Fibroblast of lung (primary cell): ENCODE results near the gene UBL7. TPM values are rescaled to one million over a fixed set of nuclear protein-coding genes. Genes with fewer than 3 reads are reported as not detected.
A peak's percentile ranks its signal among the peaks of the same experiment; 100 is the strongest.

Experiments used
- DNase-seq, 2 donors: peaks; one replicate each; pipeline versions ENCODE4 v3.0.0 to v3.0.0-alpha.2; 2010; ENCODE audit warnings: low read depth in 2 of 2
- H2AFZ ChIP-seq: 2 replicates; pipeline ENCODE4 v1.5.1; 2012; ENCODE audit warnings: low read length, control low read depth, inconsistent platforms
- H3K27ac ChIP-seq: 2 replicates; pipeline ENCODE4 v1.5.1; 2011; ENCODE audit warnings: low read length, control low read depth; ENCODE audit not compliant: insufficient read depth
- H3K27me3 ChIP-seq: 2 replicates; pipeline ENCODE4 v1.5.1; 2011; ENCODE audit warnings: mild to moderate bottlenecking, low read length; ENCODE audit not compliant: control insufficient read depth, insufficient read depth
- H3K36me3 ChIP-seq: 2 replicates; pipeline ENCODE4 v1.5.1; 2011; ENCODE audit warnings: low read length; ENCODE audit not compliant: control insufficient read depth, insufficient read depth
- H3K4me1 ChIP-seq: 2 replicates; pipeline ENCODE4 v1.5.1; 2011; ENCODE audit warnings: low read length; ENCODE audit not compliant: control insufficient read depth, insufficient read depth; ENCODE audit errors: extremely low read depth
- H3K4me2 ChIP-seq: 2 replicates; pipeline ENCODE4 v1.5.1; 2011; ENCODE audit warnings: low read length, control low read depth; ENCODE audit not compliant: insufficient read depth; ENCODE audit errors: extremely low read depth
- H3K4me3 ChIP-seq, 4 experiments: fragments of 200-600 bp in 1 of 4; sonication (generic) in 1 of 4; replicated peaks in 1 of 4; 2 replicates each; pipeline ENCODE4 v1.5.1; 2011 to 2016; ENCODE audit warnings: low read length in 4 of 4, low read depth in 3 of 4, mild to moderate bottlenecking in 3 of 4, control low read depth in 2 of 4, inconsistent platforms in 1 of 4, mixed read lengths in 1 of 4; ENCODE audit not compliant: insufficient read depth in 1 of 4; ENCODE audit errors: control extremely low read depth in 1 of 4
- H3K79me2 ChIP-seq: 2 replicates; pipeline ENCODE4 v1.5.1; 2012; ENCODE audit warnings: mild to moderate bottlenecking, low read length, inconsistent platforms; ENCODE audit not compliant: control insufficient read depth, insufficient read depth
- H3K9ac ChIP-seq: 2 replicates; pipeline ENCODE4 v1.5.1; 2011; ENCODE audit warnings: mild to moderate bottlenecking, low read length, control low read depth; ENCODE audit not compliant: insufficient read depth
- H3K9me3 ChIP-seq: 2 replicates; pipeline ENCODE4 v1.5.1; 2012; ENCODE audit warnings: low read depth, low read length; ENCODE audit not compliant: control insufficient read depth, insufficient read depth
- H4K20me1 ChIP-seq: 2 replicates; pipeline ENCODE4 v1.5.1; 2011; ENCODE audit warnings: low read length; ENCODE audit not compliant: control insufficient read depth, insufficient read depth; ENCODE audit errors: extremely low read depth
- CTCF ChIP-seq, 2 donors: IDR thresholded peaks in 1 of 2; conservative IDR thresholded peaks in 1 of 2; 1 replicate in 1 of 2; 2 replicates in 1 of 2; pipeline ENCODE4 v1.5.1; 2011 to 2012; ENCODE audit warnings: low read length in 2 of 2, control low read depth in 1 of 2, inconsistent platforms in 1 of 2, low read depth in 1 of 2, mild to moderate bottlenecking in 1 of 2
- EZH2 ChIP-seq: IDR thresholded peaks from 2 replicates; pipeline ENCODE4 v1.5.1; 2012; ENCODE audit warnings: low read length, control low read depth, mild to moderate bottlenecking; ENCODE audit errors: missing control alignments
- polyA plus RNA-seq, 2 donors: library from polyadenylated mRNA; depleted of rRNA in 1 of 2; stranded (reverse) in 1 of 2; unstranded in 1 of 2; fragments of >200 nt; gene quantifications; 2 replicates each; pipeline ENCODE4 v1.2.1, GENCODE V29; 2011 to 2012; ENCODE audit warnings: missing spikeins in 1 of 2
- total RNA-seq: library from RNA; depleted of rRNA; stranded (reverse); fragments of >200 nt; gene quantifications from 2 replicates; pipeline ENCODE4 v1.2.1, GENCODE V29; 2014

The UBL7 gene
- total and polyA plus RNA-seq, 2 donors (not counting 1 experiment from before 2014, with no cell fraction given), result 31.9 to 36.8 TPM

GRCh38 chr15:74405823-74406222, 55.1 kb downstream of the UBL7 start:
- Histone ChIP-seq H3K4me3 (no peak overlapping the region), H3K9me3 (no peaks in the 10 kb centered on the region), H3K4me2 (no peak overlapping the region), H3K36me3 (peaks cover 2% of the 10 kb centered on the region), H3K4me1 (peaks cover 18% of the 10 kb centered on the region), H3K9ac (no peak overlapping the region), H3K79me2 (no peaks in the 10 kb centered on the region), H3K27ac (no peak overlapping the region), H3K27me3 (no peaks in the 10 kb centered on the region), H4K20me1 (no peaks in the 10 kb centered on the region), H2AFZ (no peak overlapping the region)
- peak in 1 of 2 donors; percentile 46 for DNase-seq
- TF ChIP-seq EZH2 (no peak), CTCF (conservative IDR thresholded peaks at IDR 0.05 in 1 of 2, IDR thresholded peaks at IDR 0.05 in 1 of 2; ENCODE audit: low read depth in 1 of 2, low read length in 2 of 2) (no peak)

- Histone ChIP-seq H3K4me1 (peaks cover 27% of the 10 kb centered on the region), H3K27ac (no peak overlapping the region), H3K27me3 (no peaks in the 10 kb centered on the region), H3K79me2 (no peaks in the 10 kb centered on the region), H3K9ac (no peak overlapping the region), H2AFZ (peak overlapping the region; percentile 62), H3K36me3 (no peaks in the 10 kb centered on the region), H3K4me2 (peak overlapping the region; percentile 13), H4K20me1 (no peaks in the 10 kb centered on the region), H3K4me3 (no peak overlapping the region), H3K9me3 (no peaks in the 10 kb centered on the region)
- no peak for TF ChIP-seq EZH2
- no peak for TF ChIP-seq CTCF (conservative IDR thresholded peaks at IDR 0.05 in 1 of 2, IDR thresholded peaks at IDR 0.05 in 1 of 2; ENCODE audit: low read depth in 1 of 2, low read length in 2 of 2)
- no peak for DNase-seq
Measured at GRCh38 chr15:74403991-74404563, 56.9 kb downstream of the UBL7 start.

GRCh38 chr15:74403588-74403919, 57.4 kb downstream of the UBL7 start:
- no peaks in the 10 kb centered on the region for H3K27me3 ChIP-seq
- H3K9ac ChIP-seq, result no peak overlapping the region
- no peak for DNase-seq
- no peak for TF ChIP-seq CTCF (conservative IDR thresholded peaks at IDR 0.05 in 1 of 2, IDR thresholded peaks at IDR 0.05 in 1 of 2; ENCODE audit: low read depth in 1 of 2, low read length in 2 of 2)
- no peak for TF ChIP-seq EZH2
- no peaks in the 10 kb centered on the region for H3K36me3 ChIP-seq
- H4K20me1 ChIP-seq, result no peaks in the 10 kb centered on the region
- H3K9me3 ChIP-seq, result no peaks in the 10 kb centered on the region
- H3K4me1 ChIP-seq, result peaks cover 27% of the 10 kb centered on the region
- no peak overlapping the region for H3K27ac ChIP-seq
- H2AFZ ChIP-seq, result peak overlapping the region; percentile 62
- no peaks in the 10 kb centered on the region for H3K79me2 ChIP-seq
- H3K4me2 ChIP-seq, result no peak overlapping the region
- H3K4me3 ChIP-seq, result no peak overlapping the region
